HCT116 (cell line): ENCODE data around the gene SPHK1. TPM values are rescaled to one million over a fixed set of nuclear protein-coding genes. Genes with fewer than 3 reads are reported as not detected.

Experiments used
- ATAC-seq: fragments of 200-7000 bp; cut with Tn5 transposase; 2 replicates; pipeline ENCODE4 v1.9.1; 2020; ENCODE audit warnings: mild to moderate bottlenecking, moderate library complexity
- BruUV-seq: library from RNA; stranded (reverse); fragments of 400-500 nt; replicated peaks from 2 replicates; lab custom pipeline; 2021; lab: Mats Ljungman, UMichigan
- CTCF ChIA-PET: fragments of 300-600 bp; sonication (Branson Sonifier 250); formaldehyde crosslinking; loops from one replicate; lab custom pipeline; 2021; ENCODE audit warnings: antibody characterized with exemption; lab: Charles Lee
- POLR2A ChIA-PET: fragments of 300-600, 350-600 bp; sonication (Branson Sonifier 250); formaldehyde crosslinking; loops from one replicate; lab custom pipeline; 2021; ENCODE audit warnings: antibody characterized with exemption; lab: Charles Lee
- RAD21 ChIA-PET, 2 experiments: fragments of 300-600 bp; sonication (Branson Sonifier 250); formaldehyde crosslinking; loops; one replicate each; lab custom pipeline; 2023; ENCODE audit warnings: low total read pairs in 2 of 2; ENCODE audit not compliant: uncharacterized antibody in 2 of 2, unreplicated experiment in 2 of 2, low non-redundant PET in 1 of 2; lab: Charles Lee
- DNase-seq: peaks from one replicate; pipeline ENCODE4 v3.0.0-alpha.2; 2010; ENCODE audit warnings: low read depth, low spot score
- H2AFZ ChIP-seq: fragments of 200-600 bp; shearing (Covaris generic), sonication (generic); 2 replicates; pipeline ENCODE4 v1.6.1; 2017; ENCODE audit warnings: low read depth, mixed run types, mixed read lengths, antibody characterized with exemption, low read length; ENCODE audit not compliant: poor library complexity, severe bottlenecking
- H3K27ac ChIP-seq: 2 replicates; pipeline ENCODE4 v1.5.1; 2012; ENCODE audit warnings: low read depth, low read length
- H3K27me3 ChIP-seq: fragments of 200-600 bp; sonication (generic); 2 replicates; pipeline ENCODE4 v1.6.1; 2016; ENCODE audit warnings: mixed run types, low read length, mixed read lengths; ENCODE audit not compliant: insufficient read depth
- H3K36me3 ChIP-seq, 2 experiments: fragments of 200-500 bp in 1 of 2; fragments of 200-600 bp in 1 of 2; sonication (Bioruptor generic) in 1 of 2; sonication (generic) in 1 of 2; 2 replicates each; pipeline versions ENCODE4 v1.5.1 to v1.6.1; 2014 to 2016; ENCODE audit warnings: low read length in 2 of 2, inconsistent platforms in 1 of 2, mixed read lengths in 1 of 2, mixed run types in 1 of 2; ENCODE audit not compliant: insufficient read depth in 2 of 2, control insufficient read depth in 1 of 2
- H3K4me1 ChIP-seq, 2 experiments: fragments of 200-600 bp in 1 of 2; sonication (generic) in 1 of 2; 2 replicates each; pipeline versions ENCODE4 v1.5.1 to v1.6.1; 2012 to 2017; ENCODE audit warnings: low read length in 2 of 2, inconsistent platforms in 1 of 2, mild to moderate bottlenecking in 1 of 2, mixed read lengths in 1 of 2, mixed run types in 1 of 2, moderate library complexity in 1 of 2; ENCODE audit not compliant: insufficient read depth in 2 of 2, control insufficient read depth in 1 of 2
- H3K4me2 ChIP-seq: fragments of 200-600 bp; sonication (generic); 2 replicates; pipeline ENCODE4 v1.6.1; 2017; ENCODE audit warnings: mixed run types, low read length, mixed read lengths
- H3K4me3 ChIP-seq, 2 experiments: fragments of 200-600 bp in 1 of 2; sonication (generic) in 1 of 2; replicated peaks in 1 of 2; 2 replicates each; pipeline ENCODE4 v1.5.1; 2011 to 2016; ENCODE audit warnings: low read length in 2 of 2, control low read depth in 1 of 2, low read depth in 1 of 2, mild to moderate bottlenecking in 1 of 2, mixed read lengths in 1 of 2, mixed run types in 1 of 2
- H3K79me2 ChIP-seq: fragments of 200-600 bp; sonication (generic); 2 replicates; pipeline ENCODE4 v1.6.1; 2017; ENCODE audit warnings: mild to moderate bottlenecking, mixed run types, low read length, moderate library complexity, mixed read lengths; ENCODE audit not compliant: insufficient read depth
- H3K9ac ChIP-seq: fragments of 200-600 bp; sonication (generic); 2 replicates; pipeline ENCODE4 v1.6.1; 2016; ENCODE audit warnings: low read length, mixed read lengths
- H3K9me2 ChIP-seq: fragments of 200-600 bp; sonication (generic), shearing (Covaris generic); 2 replicates; pipeline ENCODE4 v1.6.1; 2017; ENCODE audit warnings: mixed run types, mild to moderate bottlenecking, moderate library complexity; ENCODE audit not compliant: insufficient read depth
- H3K9me3 ChIP-seq, 2 experiments: fragments of 200-500 bp in 1 of 2; fragments of 200-600 bp in 1 of 2; sonication (Bioruptor generic) in 1 of 2; sonication (generic) in 1 of 2; 2 replicates each; pipeline ENCODE4 v1.6.1; 2014 to 2017; ENCODE audit warnings: low read length in 2 of 2, mixed read lengths in 2 of 2, inconsistent platforms in 1 of 2, low read depth in 1 of 2, mild to moderate bottlenecking in 1 of 2, mixed run types in 1 of 2, moderate library complexity in 1 of 2; ENCODE audit not compliant: control insufficient read depth in 1 of 2, insufficient read depth in 1 of 2
- H4K20me1 ChIP-seq: fragments of 200-600 bp; sonication (generic), shearing (Covaris generic); 2 replicates; pipeline ENCODE4 v1.6.1; 2017; ENCODE audit warnings: mixed run types, mild to moderate bottlenecking, moderate library complexity; ENCODE audit not compliant: insufficient read depth
- ELF1 ChIP-seq: IDR thresholded peaks from 2 replicates; pipeline ENCODE4 v1.6.1; 2012; ENCODE audit warnings: low read depth, borderline replicate concordance
- EZH2phosphoT487 ChIP-seq: fragments of 200-600 bp; IDR thresholded peaks from 2 replicates; pipeline ENCODE4 v1.6.1; 2018; ENCODE audit warnings: antibody characterized with exemption, borderline replicate concordance
- FOSL1 ChIP-seq: IDR thresholded peaks from 2 replicates; pipeline ENCODE4 v1.6.1; 2012; ENCODE audit warnings: low read depth
- JUND ChIP-seq: IDR thresholded peaks from 2 replicates; pipeline ENCODE4 v1.6.1; 2012
- POLR2AphosphoS5 ChIP-seq: IDR thresholded peaks from 2 replicates; pipeline ENCODE4 v1.6.1; 2011; ENCODE audit warnings: mild to moderate bottlenecking, low read depth, low read length, moderate library complexity
- RAD21 ChIP-seq: IDR thresholded peaks from 2 replicates; pipeline ENCODE4 v1.6.1; 2012; ENCODE audit warnings: low read depth, mild to moderate bottlenecking
- SIN3A ChIP-seq: IDR thresholded peaks from 2 replicates; pipeline ENCODE4 v1.6.1; 2012; ENCODE audit warnings: low read depth
- TCF7L2 ChIP-seq: IDR thresholded peaks from 2 replicates; pipeline ENCODE4 v1.7.0; 2011; ENCODE audit warnings: borderline replicate concordance, inconsistent platforms; ENCODE audit not compliant: insufficient read depth, insufficient read length; ENCODE audit errors: extremely low read depth
- YY1 ChIP-seq: IDR thresholded peaks from 2 replicates; pipeline ENCODE4 v1.6.1; 2011; ENCODE audit warnings: low read length, low read depth, moderate library complexity, mild to moderate bottlenecking; ENCODE audit not compliant: insufficient replicate concordance; ENCODE audit errors: extremely low read depth
- intact Hi-C: fragments of 100-400 bp; cut with micrococcal nuclease; formaldehyde crosslinking; loops from 2 replicates; pipeline ENCODE4 v1.10.0; 2022
- total RNA-seq: library from RNA; stranded (reverse); gene quantifications from one replicate; pipeline ENCODE4 v1.2.1, GENCODE V29; 2021; ENCODE audit not compliant: unreplicated experiment
- TF ChIP-seq, protein P1 (sequence below), 3 experiments: fragments of 200-600 bp in 1 of 3; sonication (generic) in 1 of 3; IDR thresholded peaks in 2 of 3; conservative IDR thresholded peaks in 1 of 3; 2 replicates each; pipeline ENCODE4 v1.5.1; 2012 to 2017; ENCODE audit warnings: low read depth in 2 of 3, low read length in 2 of 3, antibody characterized with exemption in 1 of 3, borderline replicate concordance in 1 of 3, control low read depth in 1 of 3, mild to moderate bottlenecking in 1 of 3, mixed read lengths in 1 of 3, mixed run types in 1 of 3, moderate library complexity in 1 of 3; ENCODE audit not compliant: insufficient read depth in 1 of 3
- TF ChIP-seq, protein P2 (sequence below): IDR thresholded peaks from 2 replicates; pipeline ENCODE4 v1.6.1; 2012
- TF ChIP-seq, protein P3 (sequence below): IDR thresholded peaks from 2 replicates; pipeline ENCODE4 v1.6.1; 2011; ENCODE audit warnings: mild to moderate bottlenecking, low read length, moderate library complexity; ENCODE audit not compliant: insufficient replicate concordance; ENCODE audit errors: extremely low read depth
- TF ChIP-seq, protein P4 (sequence below): IDR thresholded peaks from 2 replicates; pipeline ENCODE4 v1.6.1; 2012; ENCODE audit warnings: low read depth
- TF ChIP-seq, protein P5 (sequence below): IDR thresholded peaks from 2 replicates; pipeline ENCODE4 v1.6.1; 2012

SPHK1 gene
- total RNA-seq, 1 experiment from 2014 or later = 4.6 TPM

DNA sequence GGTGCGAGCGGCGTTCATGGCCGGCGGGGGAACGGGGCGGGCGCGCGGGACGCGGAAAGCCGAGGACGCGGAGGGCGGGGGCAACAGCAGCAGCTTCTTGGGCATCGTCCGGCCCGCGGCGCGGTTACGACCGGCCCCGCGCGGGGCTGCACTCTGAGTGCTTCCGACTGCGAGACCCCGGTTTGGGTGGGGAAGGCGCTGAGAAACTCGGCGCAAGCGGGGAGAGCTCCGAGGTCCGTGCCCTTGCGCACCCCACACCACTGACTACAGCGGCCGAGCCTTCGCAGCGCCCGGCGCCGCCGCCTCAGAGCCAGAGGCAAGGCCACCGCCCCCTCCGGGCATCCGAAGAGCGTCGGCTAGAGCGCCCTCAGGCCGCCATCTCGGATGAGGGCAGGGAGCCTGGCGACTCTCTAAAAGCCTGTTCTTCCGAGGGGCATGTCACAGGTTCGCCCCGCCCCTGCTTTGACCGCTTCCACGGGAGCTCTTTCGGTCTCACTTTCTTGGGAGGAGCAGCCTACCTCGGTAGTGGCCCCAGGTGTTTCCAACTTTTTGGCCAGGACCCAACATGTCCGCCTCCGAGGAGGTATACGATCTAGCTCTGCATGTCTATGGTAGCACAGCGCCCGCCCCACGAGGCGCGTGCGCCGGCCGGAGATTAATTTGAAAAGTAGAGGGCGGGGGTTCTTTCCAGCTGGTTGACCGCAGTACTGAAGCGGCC is 30.7 kb upstream of the SPHK1 start, which contains the start of gene PRPSAP1 (continued):
- TF ChIP-seq, protein P1, sequence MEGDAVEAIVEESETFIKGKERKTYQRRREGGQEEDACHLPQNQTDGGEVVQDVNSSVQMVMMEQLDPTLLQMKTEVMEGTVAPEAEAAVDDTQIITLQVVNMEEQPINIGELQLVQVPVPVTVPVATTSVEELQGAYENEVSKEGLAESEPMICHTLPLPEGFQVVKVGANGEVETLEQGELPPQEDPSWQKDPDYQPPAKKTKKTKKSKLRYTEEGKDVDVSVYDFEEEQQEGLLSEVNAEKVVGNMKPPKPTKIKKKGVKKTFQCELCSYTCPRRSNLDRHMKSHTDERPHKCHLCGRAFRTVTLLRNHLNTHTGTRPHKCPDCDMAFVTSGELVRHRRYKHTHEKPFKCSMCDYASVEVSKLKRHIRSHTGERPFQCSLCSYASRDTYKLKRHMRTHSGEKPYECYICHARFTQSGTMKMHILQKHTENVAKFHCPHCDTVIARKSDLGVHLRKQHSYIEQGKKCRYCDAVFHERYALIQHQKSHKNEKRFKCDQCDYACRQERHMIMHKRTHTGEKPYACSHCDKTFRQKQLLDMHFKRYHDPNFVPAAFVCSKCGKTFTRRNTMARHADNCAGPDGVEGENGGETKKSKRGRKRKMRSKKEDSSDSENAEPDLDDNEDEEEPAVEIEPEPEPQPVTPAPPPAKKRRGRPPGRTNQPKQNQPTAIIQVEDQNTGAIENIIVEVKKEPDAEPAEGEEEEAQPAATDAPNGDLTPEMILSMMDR (IDR thresholded peaks at IDR 0.05 in 2 of 3, conservative IDR thresholded peaks at IDR 0.05 in 1 of 3; ENCODE audit: borderline replicate concordance in 1 of 3, insufficient read depth in 1 of 3, low read depth in 2 of 3, low read length in 2 of 3) = peak in 1 of 3 experiments; percentile 62; a peak in 2 of 6 replicates
- TF ChIP-seq, all 23 proteins: peak for 10

DNA sequence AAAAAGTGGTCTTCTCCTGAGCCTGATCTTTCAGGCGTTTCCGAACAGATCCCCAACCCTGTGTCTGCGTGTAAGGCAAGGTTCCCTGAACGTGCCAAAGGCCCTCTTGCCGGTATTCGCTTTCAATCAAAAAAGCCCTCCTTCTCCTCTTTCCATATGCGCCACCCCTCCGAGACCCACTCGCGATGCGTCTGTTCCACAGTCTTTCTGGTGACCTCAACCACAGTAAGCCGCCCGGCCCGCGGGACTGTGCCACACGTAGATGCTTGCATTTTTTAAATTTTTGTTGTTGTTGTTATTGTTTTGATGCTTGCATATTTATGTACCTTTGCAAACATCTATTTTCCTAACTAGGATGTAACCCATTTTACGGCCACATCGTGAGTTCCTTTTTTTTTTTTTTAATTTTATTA is 30.1 kb upstream of the SPHK1 start:
- Histone ChIP-seq H3K9me2 (no peaks in the 10 kb centered on the region), H3K4me2 (peak overlapping the region; percentile 82), H3K4me1 (peaks cover 0 to 23% of the 10 kb centered on the region in 2 experiments; a peak in 2 of 4 replicates), H3K4me3 (peak overlapping the region; percentile 93 to 99), H3K36me3 (no peaks in the 10 kb centered on the region), H3K79me2 (peaks cover 33% of the 10 kb centered on the region), H3K9me3 (no peaks in the 10 kb centered on the region), H4K20me1 (no peaks in the 10 kb centered on the region), H3K27ac (peak overlapping the region; percentile 89), H3K9ac (peak overlapping the region; percentile 87), H2AFZ (peak overlapping the region; percentile 92), H3K27me3 (no peaks in the 10 kb centered on the region)
- ChIA-PET POLR2A (interaction anchor here (0.9 to 2.2 kb wide), 9 partner anchors 9 to 147 kb away, joined by 3 to 26 read pairs (median 5); partner anchors contain the start of gene RHBDF2), CTCF (interaction anchor here (1.1 to 2.4 kb wide), 7 partner anchors 8 to 54 kb away, joined by 3 to 22 read pairs (median 4); no protein-coding TSS in a partner anchor), RAD21 (interaction anchor here (0.5 to 0.7 kb wide), 2 partner anchors 16 to 54 kb away, joined by 3 read pairs; no protein-coding TSS in a partner anchor)
- intact Hi-C loops = loop anchor here (5.0 kb wide), 1 partner anchor 33 kb away; no protein-coding TSS in a partner anchor
- ATAC-seq (no peak; the same call in 1 of the 2 replicates), DNase-seq (no peak)
- TSS peak; percentile 83 for BruUV-seq
- TF ChIP-seq ELF1 (no peak), EZH2phosphoT487 (no peak), RAD21 (no peak), POLR2AphosphoS5 (no peak), TCF7L2 (no peak), SIN3A (no peak; the same call in 1 of the 2 replicates), FOSL1 (no peak), YY1 (no peak), JUND (no peak)
- TF ChIP-seq, protein P2, sequence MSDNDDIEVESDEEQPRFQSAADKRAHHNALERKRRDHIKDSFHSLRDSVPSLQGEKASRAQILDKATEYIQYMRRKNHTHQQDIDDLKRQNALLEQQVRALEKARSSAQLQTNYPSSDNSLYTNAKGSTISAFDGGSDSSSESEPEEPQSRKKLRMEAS = no peak
- TF ChIP-seq, protein P3, sequence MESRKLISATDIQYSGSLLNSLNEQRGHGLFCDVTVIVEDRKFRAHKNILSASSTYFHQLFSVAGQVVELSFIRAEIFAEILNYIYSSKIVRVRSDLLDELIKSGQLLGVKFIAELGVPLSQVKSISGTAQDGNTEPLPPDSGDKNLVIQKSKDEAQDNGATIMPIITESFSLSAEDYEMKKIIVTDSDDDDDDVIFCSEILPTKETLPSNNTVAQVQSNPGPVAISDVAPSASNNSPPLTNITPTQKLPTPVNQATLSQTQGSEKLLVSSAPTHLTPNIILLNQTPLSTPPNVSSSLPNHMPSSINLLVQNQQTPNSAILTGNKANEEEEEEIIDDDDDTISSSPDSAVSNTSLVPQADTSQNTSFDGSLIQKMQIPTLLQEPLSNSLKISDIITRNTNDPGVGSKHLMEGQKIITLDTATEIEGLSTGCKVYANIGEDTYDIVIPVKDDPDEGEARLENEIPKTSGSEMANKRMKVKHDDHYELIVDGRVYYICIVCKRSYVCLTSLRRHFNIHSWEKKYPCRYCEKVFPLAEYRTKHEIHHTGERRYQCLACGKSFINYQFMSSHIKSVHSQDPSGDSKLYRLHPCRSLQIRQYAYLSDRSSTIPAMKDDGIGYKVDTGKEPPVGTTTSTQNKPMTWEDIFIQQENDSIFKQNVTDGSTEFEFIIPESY = no peak
- TF ChIP-seq, protein P4, sequence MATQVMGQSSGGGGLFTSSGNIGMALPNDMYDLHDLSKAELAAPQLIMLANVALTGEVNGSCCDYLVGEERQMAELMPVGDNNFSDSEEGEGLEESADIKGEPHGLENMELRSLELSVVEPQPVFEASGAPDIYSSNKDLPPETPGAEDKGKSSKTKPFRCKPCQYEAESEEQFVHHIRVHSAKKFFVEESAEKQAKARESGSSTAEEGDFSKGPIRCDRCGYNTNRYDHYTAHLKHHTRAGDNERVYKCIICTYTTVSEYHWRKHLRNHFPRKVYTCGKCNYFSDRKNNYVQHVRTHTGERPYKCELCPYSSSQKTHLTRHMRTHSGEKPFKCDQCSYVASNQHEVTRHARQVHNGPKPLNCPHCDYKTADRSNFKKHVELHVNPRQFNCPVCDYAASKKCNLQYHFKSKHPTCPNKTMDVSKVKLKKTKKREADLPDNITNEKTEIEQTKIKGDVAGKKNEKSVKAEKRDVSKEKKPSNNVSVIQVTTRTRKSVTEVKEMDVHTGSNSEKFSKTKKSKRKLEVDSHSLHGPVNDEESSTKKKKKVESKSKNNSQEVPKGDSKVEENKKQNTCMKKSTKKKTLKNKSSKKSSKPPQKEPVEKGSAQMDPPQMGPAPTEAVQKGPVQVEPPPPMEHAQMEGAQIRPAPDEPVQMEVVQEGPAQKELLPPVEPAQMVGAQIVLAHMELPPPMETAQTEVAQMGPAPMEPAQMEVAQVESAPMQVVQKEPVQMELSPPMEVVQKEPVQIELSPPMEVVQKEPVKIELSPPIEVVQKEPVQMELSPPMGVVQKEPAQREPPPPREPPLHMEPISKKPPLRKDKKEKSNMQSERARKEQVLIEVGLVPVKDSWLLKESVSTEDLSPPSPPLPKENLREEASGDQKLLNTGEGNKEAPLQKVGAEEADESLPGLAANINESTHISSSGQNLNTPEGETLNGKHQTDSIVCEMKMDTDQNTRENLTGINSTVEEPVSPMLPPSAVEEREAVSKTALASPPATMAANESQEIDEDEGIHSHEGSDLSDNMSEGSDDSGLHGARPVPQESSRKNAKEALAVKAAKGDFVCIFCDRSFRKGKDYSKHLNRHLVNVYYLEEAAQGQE = no peak
- TF ChIP-seq, protein P5, sequence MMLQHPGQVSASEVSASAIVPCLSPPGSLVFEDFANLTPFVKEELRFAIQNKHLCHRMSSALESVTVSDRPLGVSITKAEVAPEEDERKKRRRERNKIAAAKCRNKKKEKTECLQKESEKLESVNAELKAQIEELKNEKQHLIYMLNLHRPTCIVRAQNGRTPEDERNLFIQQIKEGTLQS = no peak
